Mesodermal cell (in vitro differentiated cells): ENCODE results near the gene POLR3B.
A peak's percentile ranks its signal among the peaks of the same experiment; 100 is the strongest.

Experiments used
- H3K27ac ChIP-seq: 2 replicates; pipeline ENCODE4 v1.7.0; 2013; ENCODE audit warnings: mild to moderate bottlenecking, low read depth, low read length, moderate library complexity; ENCODE audit not compliant: severe bottlenecking
- H3K36me3 ChIP-seq: 2 replicates; pipeline ENCODE4 v1.7.1; 2013; ENCODE audit warnings: mild to moderate bottlenecking, low read length, moderate library complexity; ENCODE audit not compliant: control insufficient read depth, insufficient read depth
- H3K4me1 ChIP-seq: one replicate; pipeline ENCODE4 v1.7.1; 2013; ENCODE audit warnings: mild to moderate bottlenecking, low read length; ENCODE audit not compliant: insufficient read depth, control insufficient read depth, poor library complexity, severe bottlenecking
- H3K4me3 ChIP-seq: 2 replicates; pipeline ENCODE4 v1.7.0; 2013; ENCODE audit warnings: low read length, control low read depth, mild to moderate bottlenecking; ENCODE audit not compliant: insufficient read depth, poor library complexity, severe bottlenecking; ENCODE audit errors: extremely low read depth
- H3K9me3 ChIP-seq: 2 replicates; pipeline ENCODE4 v1.7.1; 2013; ENCODE audit warnings: mild to moderate bottlenecking, low read length, moderate library complexity; ENCODE audit not compliant: control insufficient read depth
- WGBS, 2 experiments: methylation state at CpG; one replicate each; pipeline ENCODE4 v1.1.5; 2013; ENCODE audit warnings: missing lambda C conversion rate in 2 of 2; ENCODE audit not compliant: insufficient coverage in 2 of 2; 5-methylcytosine and 5-hydroxymethylcytosine counted together

POLR3B gene

GRCh38 chr12:106416273-106416672 is 58.7 kb downstream of the POLR3B start:
- Histone ChIP-seq H3K4me1 (peaks cover 10% of the 10 kb centered on the region), H3K9me3 (no peaks in the 10 kb centered on the region), H3K36me3 (peaks cover 9% of the 10 kb centered on the region), H3K4me3 (no peak overlapping the region), H3K27ac (no peak overlapping the region)
- WGBS, 2 experiments, result 71% methylated on average over 1 of the region's 2 CpGs; no CpG with 5 or more reads in 1 of the 2 experiments

GRCh38 chr12:106417926-106418910 is 60.7 kb downstream of the POLR3B start:
- H3K9me3 ChIP-seq, result no peaks in the 10 kb centered on the region
- 83 to 89% methylated on average over 2 to 5 of the region's 7 CpGs for WGBS, 2 experiments
- H3K36me3 ChIP-seq, result peaks cover 9% of the 10 kb centered on the region
- H3K4me1 ChIP-seq, result peaks cover 10% of the 10 kb centered on the region
- H3K4me3 ChIP-seq, result no peak overlapping the region
- peak overlapping the region; percentile 30 for H3K27ac ChIP-seq

GRCh38 chr12:106418970-106419369 is 61.4 kb downstream of the POLR3B start:
- WGBS, 2 experiments, result 60% methylated on average over 1 of the region's 1 CpG; no CpG with 5 or more reads in 1 of the 2 experiments
- no peak overlapping the region for H3K4me3 ChIP-seq
- H3K36me3 ChIP-seq, result peaks cover 9% of the 10 kb centered on the region
- H3K4me1 ChIP-seq, result peaks cover 10% of the 10 kb centered on the region
- H3K9me3 ChIP-seq, result no peaks in the 10 kb centered on the region
- peak overlapping the region; percentile 30 for H3K27ac ChIP-seq

- Histone ChIP-seq H3K4me1 (peaks cover 8% of the 10 kb centered on the region), H3K36me3 (peaks cover 3% of the 10 kb centered on the region)
- WGBS, 2 experiments, result 82 to 91% methylated on average over 1 of the region's 2 CpGs
Observed at GRCh38 chr12:106423291-106423690, 65.7 kb downstream of the POLR3B start.

GRCh38 chr12:106425061-106425702 is 67.6 kb downstream of the POLR3B start:
- no peak overlapping the region for H3K27ac ChIP-seq
- no peaks in the 10 kb centered on the region for H3K4me1 ChIP-seq
- peaks cover 11% of the 10 kb centered on the region for H3K36me3 ChIP-seq
- H3K9me3 ChIP-seq, result no peaks in the 10 kb centered on the region
- no peak overlapping the region for H3K4me3 ChIP-seq
- no CpG with 5 or more reads among the region's 1 CpG for WGBS, 2 experiments

More at GRCh38 chr12:106423291-106423690, 65.7 kb downstream of the POLR3B start:
- H3K4me3 ChIP-seq, result no peak overlapping the region
- H3K9me3 ChIP-seq, result no peaks in the 10 kb centered on the region
- no peak overlapping the region for H3K27ac ChIP-seq

GRCh38 chr12:106427917-106428316 is 70.4 kb downstream of the POLR3B start:
- Histone ChIP-seq H3K9me3 (no peaks in the 10 kb centered on the region), H3K36me3 (peaks cover 8% of the 10 kb centered on the region), H3K4me3 (no peak overlapping the region), H3K4me1 (no peaks in the 10 kb centered on the region), H3K27ac (no peak overlapping the region)
- WGBS, 2 experiments, result no CpG with 5 or more reads among the region's 1 CpG

- Histone ChIP-seq H3K4me3 (no peak overlapping the region), H3K36me3 (peaks cover 9% of the 10 kb centered on the region), H3K4me1 (no peaks in the 10 kb centered on the region), H3K27ac (no peak overlapping the region), H3K9me3 (no peaks in the 10 kb centered on the region)
- 88 to 92% methylated on average over 1 to 2 of the region's 2 CpGs for WGBS, 2 experiments
Observed at GRCh38 chr12:106428384-106428783, 70.8 kb downstream of the POLR3B start.

GRCh38 chr12:106429043-106429552 is 71.5 kb downstream of the POLR3B start:
- H3K4me1 ChIP-seq, result no peaks in the 10 kb centered on the region
- no peak overlapping the region for H3K4me3 ChIP-seq

GRCh38 chr12:106429636-106430035 is 72.1 kb downstream of the POLR3B start:
- Histone ChIP-seq H3K4me3 (no peak overlapping the region), H3K9me3 (no peaks in the 10 kb centered on the region), H3K4me1 (no peaks in the 10 kb centered on the region), H3K27ac (no peak overlapping the region), H3K36me3 (peaks cover 21% of the 10 kb centered on the region)
- no CpG with 5 or more reads among the region's 1 CpG for WGBS, 2 experiments

More at GRCh38 chr12:106429043-106429552, 71.5 kb downstream of the POLR3B start:
- no peak overlapping the region for H3K27ac ChIP-seq
- WGBS, 2 experiments, result 89 to 90% methylated on average over 3 of the region's 7 CpGs
- no peaks in the 10 kb centered on the region for H3K9me3 ChIP-seq
- peaks cover 16% of the 10 kb centered on the region for H3K36me3 ChIP-seq

GRCh38 chr12:106431839-106432411 is 74.4 kb downstream of the POLR3B start:
- no peak overlapping the region for H3K4me3 ChIP-seq
- H3K4me1 ChIP-seq, result no peaks in the 10 kb centered on the region
- H3K9me3 ChIP-seq, result no peaks in the 10 kb centered on the region
- no CpG with 5 or more reads among the region's 3 CpGs for WGBS, 2 experiments
- H3K36me3 ChIP-seq, result peaks cover 36% of the 10 kb centered on the region
- H3K27ac ChIP-seq, result no peak overlapping the region
